Natural killer cell (primary cell): ENCODE results near the gene METTL25. TPM values are rescaled to one million over a fixed set of nuclear protein-coding genes. Genes with fewer than 3 reads are reported as not detected.

Experiments used
- ATAC-seq, 3 donors: fragments of 150-1000 bp in 2 of 3; fragments of 200-7000 bp in 1 of 3; cut with Tn5 transposase; 1 replicate in 1 of 3; 2 replicates in 2 of 3; pipeline ENCODE4 v1.10.0; 2021; ENCODE audit warnings: mild to moderate bottlenecking in 2 of 3, moderate library complexity in 2 of 3
- DNase-seq, 2 donors: peaks; one replicate each; pipeline versions ENCODE4 v3.0.0 to v3.0.0-alpha.2; 2013 to 2021; ENCODE audit warnings: mixed read lengths in 1 of 2
- H3K27ac ChIP-seq: one replicate; pipeline ENCODE4 v1.5.1; 2013; ENCODE audit warnings: mild to moderate bottlenecking, low read length
- H3K27me3 ChIP-seq: one replicate; pipeline ENCODE4 v1.6.1; 2013; ENCODE audit warnings: low read length; ENCODE audit not compliant: control insufficient read depth, insufficient read depth
- H3K36me3 ChIP-seq: one replicate; pipeline ENCODE4 v1.6.1; 2013; ENCODE audit warnings: low read length; ENCODE audit not compliant: control insufficient read depth, insufficient read depth
- H3K4me1 ChIP-seq: one replicate; pipeline ENCODE4 v1.6.1; 2013; ENCODE audit warnings: low read length; ENCODE audit not compliant: control insufficient read depth, insufficient read depth
- H3K4me3 ChIP-seq: one replicate; pipeline ENCODE4 v1.5.1; 2013; ENCODE audit warnings: low read length
- H3K9me3 ChIP-seq: one replicate; pipeline ENCODE4 v1.6.1; 2013; ENCODE audit warnings: low read length; ENCODE audit not compliant: control insufficient read depth, insufficient read depth
- H3K27ac Mint-ChIP-seq, 2 donors: one replicate each; pipeline ENCODE4 v1.8.0; 2022; ENCODE audit warnings: mild to moderate bottlenecking in 2 of 2, mixed read lengths in 2 of 2, moderate library complexity in 1 of 2
- H3K27me3 Mint-ChIP-seq, 2 donors: one replicate each; pipeline ENCODE4 v1.8.0; 2022; ENCODE audit warnings: low read depth in 2 of 2, mixed read lengths in 2 of 2
- H3K36me3 Mint-ChIP-seq: one replicate; pipeline ENCODE4 v1.8.0; 2022; ENCODE audit warnings: mixed read lengths
- H3K4me1 Mint-ChIP-seq, 2 donors: one replicate each; pipeline ENCODE4 v1.8.0; 2022; ENCODE audit warnings: mixed read lengths in 2 of 2
- H3K4me3 Mint-ChIP-seq: one replicate; pipeline ENCODE4 v1.8.0; 2022; ENCODE audit warnings: mild to moderate bottlenecking, moderate library complexity, mixed read lengths
- H3K9me3 Mint-ChIP-seq, 2 donors: one replicate each; pipeline ENCODE4 v1.8.0; 2022; ENCODE audit warnings: mixed read lengths in 2 of 2
- CTCF ChIP-seq: fragments of 200-600 bp; IDR thresholded peaks from one replicate; pipeline ENCODE4 v1.8.0; 2022; ENCODE audit warnings: antibody characterized with exemption
- WGBS: methylation state at CpG from one replicate; pipeline ENCODE4 v1.1.7; 2013; ENCODE audit warnings: missing lambda C conversion rate; ENCODE audit not compliant: insufficient coverage; 5-methylcytosine and 5-hydroxymethylcytosine counted together
- intact Hi-C: fragments of 100-400 bp; cut with micrococcal nuclease; formaldehyde crosslinking; loops from one replicate; pipeline ENCODE4 v1.14.2; 2022
- total RNA-seq, 4 donors: library from RNA; stranded (reverse); fragments of 120-200 nt in 1 of 4; gene quantifications; one replicate each; pipeline versions ENCODE4 v1.2.3 to v1.2.4, GENCODE V29; 2013 to 2022

METTL25 gene
- total RNA-seq, result 10 to 100 TPM; 15.4 to 21.2 (median 17.8) TPM
- 54.9 TPM for total RNA-seq (2013)

DNA sequence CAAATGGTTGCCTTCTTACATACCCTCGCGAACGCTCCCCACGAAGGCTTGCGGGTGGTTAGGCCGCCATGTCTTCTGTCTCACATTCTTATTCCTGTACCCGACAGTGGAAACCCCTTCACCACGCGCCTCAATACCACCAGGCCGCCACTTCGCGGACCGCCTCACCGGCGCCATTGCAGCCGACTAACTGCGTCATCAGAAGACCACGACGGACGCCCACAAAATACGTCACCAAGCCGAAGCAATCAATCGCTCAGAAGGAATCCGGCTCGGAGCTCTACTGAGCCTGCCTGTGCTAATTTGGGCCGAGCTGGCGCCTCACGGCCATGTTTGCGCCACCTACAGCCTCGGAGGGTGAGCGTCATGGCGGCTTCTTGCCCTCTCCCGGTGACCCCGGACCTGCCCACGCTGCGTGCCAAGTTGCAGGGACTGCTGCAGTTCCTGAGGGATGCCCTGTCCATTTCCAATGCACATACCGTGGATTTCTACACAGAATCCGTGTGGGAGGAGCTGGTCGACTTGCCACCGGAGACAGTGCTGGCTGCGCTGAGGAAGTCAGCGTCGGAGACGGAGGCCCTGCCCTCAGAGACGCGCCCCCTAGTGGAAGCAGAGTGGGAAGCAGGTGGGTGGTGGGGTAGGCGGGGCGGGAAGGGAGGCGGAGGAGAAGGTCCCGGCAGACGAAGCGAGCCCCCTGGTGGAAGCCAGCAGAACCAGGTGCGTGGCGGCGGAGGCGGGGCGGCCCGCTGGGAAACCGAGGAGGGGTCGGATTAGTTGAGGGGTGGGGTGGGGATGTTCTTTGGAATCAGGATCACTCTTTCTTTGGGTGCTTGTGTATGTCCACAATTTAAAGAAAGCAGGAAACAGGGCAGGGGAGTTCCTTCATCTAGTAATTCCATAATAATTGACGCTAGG, at the start of gene METTL25, which contains the start of gene CCDC59:
Gene METTL25, plus strand, starts transcription at position 330 of the 915 bp plus-strand sequence. Its CDS starts 37 bp downstream, at position 367.
Gene CCDC59, minus strand, starts transcription at position 188 of the 915 bp plus-strand sequence. Its CDS starts 11 bp downstream, at position 177.
- peak; percentile 99 for TF ChIP-seq CTCF
- H3K9me3 Mint-ChIP-seq, result no peaks in the 10 kb centered on the region
- H3K27me3 ChIP-seq, result no peaks in the 10 kb centered on the region
- ATAC-seq (peak; percentile 88 to 97 (median 89)), DNase-seq (peak; percentile 94 to 99)
- peak within 1 kb of the TSS; percentile 95 for H3K4me3 ChIP-seq
- H3K27me3 Mint-ChIP-seq, result no peaks in the 10 kb centered on the region
- peaks cover 14% of the 10 kb centered on the region for H3K36me3 Mint-ChIP-seq
- H3K27ac Mint-ChIP-seq, result peak within 1 kb of the TSS; percentile 100
- no peaks in the 10 kb centered on the region for H3K9me3 ChIP-seq
- H3K36me3 ChIP-seq, result peaks cover 24% of the 10 kb centered on the region
- H3K27ac ChIP-seq, result peak within 1 kb of the TSS; percentile 96
- peaks cover 53 to 58% of the 10 kb centered on the region in 2 donors for H3K4me1 Mint-ChIP-seq
- H3K4me1 ChIP-seq, result peaks cover 6% of the 10 kb centered on the region
- under 1% methylated on average over 61 of the region's 61 CpGs for WGBS
- H3K4me3 Mint-ChIP-seq, result peak within 1 kb of the TSS; percentile 96
- intact Hi-C loops, result loop anchor here (1.0 to 10.0 kb wide), 2 partner anchors 326 to 714 kb away; partner anchors contain the start of gene TMTC2

DNA sequence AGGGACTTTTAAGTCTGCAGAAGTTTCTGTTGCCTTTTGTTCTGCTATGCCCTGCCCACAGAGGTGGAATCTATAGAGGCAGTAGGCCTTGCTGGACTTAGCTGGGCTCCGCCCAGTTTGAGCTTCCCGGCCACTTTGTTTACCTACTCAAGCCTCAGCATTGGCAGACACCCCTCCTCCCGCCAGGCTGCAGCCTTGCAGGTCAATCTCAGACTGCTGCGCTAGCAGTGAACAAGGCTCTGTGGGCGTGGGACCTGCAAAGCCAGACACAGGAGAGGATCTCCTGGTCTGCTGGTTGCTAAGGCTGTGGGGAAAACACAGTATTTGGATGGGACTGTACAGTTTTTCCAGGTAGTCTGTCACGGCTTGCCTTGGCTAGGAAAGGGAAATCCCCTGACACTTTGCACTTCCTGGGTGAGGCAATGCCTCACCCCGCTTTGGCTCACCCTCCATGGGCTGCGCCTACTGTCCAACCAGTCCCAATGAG, 43.9 kb upstream of the METTL25 start:
- Mint-ChIP-seq H3K4me1 (no peaks in the 10 kb centered on the region), H3K9me3 (peaks cover 4 to 5% of the 10 kb centered on the region in 2 donors), H3K4me3 (no peak overlapping the region), H3K27me3 (no peaks in the 10 kb centered on the region), H3K27ac (no peak overlapping the region), H3K36me3 (no peaks in the 10 kb centered on the region)
- WGBS, result 65% methylated on average over 8 of the region's 8 CpGs
- Histone ChIP-seq H3K9me3 (no peaks in the 10 kb centered on the region), H3K27ac (no peak overlapping the region), H3K4me3 (no peak overlapping the region), H3K4me1 (no peaks in the 10 kb centered on the region), H3K27me3 (no peaks in the 10 kb centered on the region), H3K36me3 (no peaks in the 10 kb centered on the region)
- DNase-seq (no peak), ATAC-seq (no peak)
- intact Hi-C loops, result no loop called here
- no peak for TF ChIP-seq CTCF

GRCh38 chr12:82319276-82319675, 39.1 kb upstream of the METTL25 start:
- no peaks in the 10 kb centered on the region for H3K9me3 Mint-ChIP-seq
- no peaks in the 10 kb centered on the region for H3K9me3 ChIP-seq

More at GRCh38 chr12:82319276-82319675, 39.1 kb upstream of the METTL25 start:
- H3K4me3 ChIP-seq, result no peak overlapping the region
- H3K4me1 Mint-ChIP-seq, result no peaks in the 10 kb centered on the region
- H3K36me3 ChIP-seq, result no peaks in the 10 kb centered on the region
- no peak for TF ChIP-seq CTCF
- DNase-seq (no peak), ATAC-seq (no peak)
- no peaks in the 10 kb centered on the region for H3K27me3 Mint-ChIP-seq
- no peaks in the 10 kb centered on the region for H3K27me3 ChIP-seq
- no peaks in the 10 kb centered on the region for H3K36me3 Mint-ChIP-seq
- intact Hi-C loops, result no loop called here
- H3K4me1 ChIP-seq, result no peaks in the 10 kb centered on the region
- WGBS, result no CpG with 5 or more reads among the region's 1 CpG
- H3K27ac ChIP-seq, result no peak overlapping the region
- H3K27ac Mint-ChIP-seq, result no peak overlapping the region
- no peak overlapping the region for H3K4me3 Mint-ChIP-seq
